K562 (cell line): ENCODE results near the gene METAP1. TPM values are rescaled to one million over a fixed set of nuclear protein-coding genes. Genes with fewer than 3 reads are reported as not detected.

ENCODE experiments used
- CBX5 ChIP-seq: IDR thresholded peaks from 2 replicates; pipeline ENCODE4 v1.6.1; 2014; ENCODE audit warnings: low read depth, borderline replicate concordance
- ELF4 ChIP-seq: fragments of 450-650 bp; formaldehyde crosslinking; IDR thresholded peaks from 2 replicates; pipeline ENCODE4 v1.4.0; 2022; ENCODE audit warnings: missing genetic modification characterization
- ELK3 ChIP-seq: fragments of 450-650 bp; formaldehyde crosslinking; IDR thresholded peaks from 2 replicates; pipeline ENCODE4 v1.4.0; 2020; ENCODE audit warnings: mild to moderate bottlenecking
- FIP1L1 ChIP-seq: fragments of 200-400 bp; formaldehyde crosslinking; IDR thresholded peaks from 2 replicates; pipeline ENCODE4 v1.6.1; 2018; ENCODE audit warnings: mild to moderate bottlenecking, low read depth, low read length; ENCODE audit not compliant: poor library complexity, severe bottlenecking
- KDM4B ChIP-seq, 2 experiments: fragments of 450-650 bp in 1 of 2; sonication (generic) in 1 of 2; IDR thresholded peaks; 2 replicates each; pipeline ENCODE4 v1.6.1; 2016 to 2017; ENCODE audit warnings: borderline replicate concordance in 2 of 2, antibody characterized with exemption in 1 of 2, low read depth in 1 of 2, mild to moderate bottlenecking in 1 of 2
- KLF6 ChIP-seq: fragments of 250-450 bp; sonication (Bioruptor Pico); IDR thresholded peaks from 2 replicates; pipeline ENCODE4 v1.4.0; 2020; ENCODE audit warnings: mild to moderate bottlenecking, moderate library complexity, borderline replicate concordance
- MEIS2 ChIP-seq: fragments of 450-650 bp; IDR thresholded peaks from 2 replicates; pipeline ENCODE4 v1.6.1; 2014; ENCODE audit warnings: mild to moderate bottlenecking; ENCODE audit not compliant: partially characterized antibody
- PHB ChIP-seq: fragments of 250-450 bp; sonication (Bioruptor Pico); IDR thresholded peaks from 2 replicates; pipeline ENCODE4 v1.5.0; 2021
- SRSF1 ChIP-seq: fragments of 200-400 bp; formaldehyde crosslinking; IDR thresholded peaks from 2 replicates; pipeline ENCODE4 v1.6.1; 2017; ENCODE audit warnings: mild to moderate bottlenecking, low read depth, low read length, moderate library complexity
- U2AF2 ChIP-seq: fragments of 200-400 bp; formaldehyde crosslinking; optimal IDR thresholded peaks from 2 replicates; pipeline ENCODE3; 2017; ENCODE audit warnings: low read depth, mild to moderate bottlenecking, low read length
- YBX1 ChIP-seq: fragments of 450-650 bp; IDR thresholded peaks from 2 replicates; pipeline ENCODE4 v1.7.1; 2016; ENCODE audit warnings: mild to moderate bottlenecking
- ZBTB26 ChIP-seq: fragments of 450-650 bp; formaldehyde crosslinking; IDR thresholded peaks from 2 replicates; pipeline ENCODE4 v1.4.0; 2022; ENCODE audit warnings: missing genetic modification characterization
- ZNF717 ChIP-seq: fragments of 250-450 bp; sonication (Bioruptor Pico); IDR thresholded peaks from 2 replicates; pipeline ENCODE4 v1.5.0; 2021
- polyA plus RNA-seq, 8 experiments: library from polyadenylated mRNA; depleted of rRNA in 4 of 8; stranded (reverse) in 5 of 8; unstranded in 3 of 8; fragments of >200 nt; fragmentation: Nextera tagmentation in 2 of 8; fragmentation: Illumina TruSeq in 1 of 8; extraction: Ambion mirVana in 2 of 8; extraction: Trizol in 1 of 8; gene quantifications; 2 replicates each; pipeline versions ENCODE4 v1.2.1 to v1.2.3, GENCODE V29; 2011 to 2014; ENCODE audit warnings: inconsistent platforms in 1 of 8, missing spikeins in 1 of 8
- total RNA-seq, 7 experiments: library from RNA; depleted of rRNA in 6 of 7; stranded (reverse); fragments of >200 nt in 6 of 7; fragmentation: Illumina TruSeq in 2 of 7; extraction: Trizol in 2 of 7; gene quantifications; 2 replicates each; pipeline versions ENCODE4 v1.2.1 to v1.2.3, GENCODE V29; 2011 to 2021; ENCODE audit warnings: low replicate concordance in 1 of 7
- TF ChIP-seq, protein P1 (sequence below), 2 experiments: fragments of 450-650 bp in 1 of 2; IDR thresholded peaks; 2 replicates each; pipeline ENCODE4 v1.6.1; 2011 to 2017; ENCODE audit warnings: low read depth in 2 of 2, antibody characterized with exemption in 1 of 2, borderline replicate concordance in 1 of 2, low read length in 1 of 2, mild to moderate bottlenecking in 1 of 2, mixed read lengths in 1 of 2; ENCODE audit not compliant: control insufficient read depth in 1 of 2
- TF ChIP-seq, protein P2 (sequence below): sonication (generic); formaldehyde crosslinking; IDR thresholded peaks from 2 replicates; pipeline ENCODE4 v1.8.0; 2023; ENCODE audit warnings: mild to moderate bottlenecking, missing genetic modification reagents
- TF ChIP-seq, protein P3 (sequence below): sonication (generic); formaldehyde crosslinking; IDR thresholded peaks from 2 replicates; pipeline ENCODE4 v1.8.1; 2023; ENCODE audit warnings: mild to moderate bottlenecking, missing genetic modification reagents

The METAP1 gene
- total and polyA plus RNA-seq, 9 of the 15 experiments (the other 6 are each of a cell fraction or from before 2014, with no cell fraction given): 31.4 to 77.6 (median 59.5) TPM

- 0 out of 2 replicates have a peak, but pooled peaks have one; percentile 29 for TF ChIP-seq CBX5
- TF ChIP-seq ZBTB26 (CRISPR knock-in tag): no peak
- no peak; a peak in 1 of 4 replicates for TF ChIP-seq KDM4B (IDR thresholded peaks at IDR 0.05; ENCODE audit: borderline replicate concordance in 2 of 2, low read depth in 1 of 2)
- TF ChIP-seq YBX1: no peak
- TF ChIP-seq U2AF2: no peak
- TF ChIP-seq MEIS2: peak; percentile 4
- no peak for TF ChIP-seq ZNF717 (CRISPR knock-in tag)
- TF ChIP-seq FIP1L1: no peak
- TF ChIP-seq, protein P1, sequence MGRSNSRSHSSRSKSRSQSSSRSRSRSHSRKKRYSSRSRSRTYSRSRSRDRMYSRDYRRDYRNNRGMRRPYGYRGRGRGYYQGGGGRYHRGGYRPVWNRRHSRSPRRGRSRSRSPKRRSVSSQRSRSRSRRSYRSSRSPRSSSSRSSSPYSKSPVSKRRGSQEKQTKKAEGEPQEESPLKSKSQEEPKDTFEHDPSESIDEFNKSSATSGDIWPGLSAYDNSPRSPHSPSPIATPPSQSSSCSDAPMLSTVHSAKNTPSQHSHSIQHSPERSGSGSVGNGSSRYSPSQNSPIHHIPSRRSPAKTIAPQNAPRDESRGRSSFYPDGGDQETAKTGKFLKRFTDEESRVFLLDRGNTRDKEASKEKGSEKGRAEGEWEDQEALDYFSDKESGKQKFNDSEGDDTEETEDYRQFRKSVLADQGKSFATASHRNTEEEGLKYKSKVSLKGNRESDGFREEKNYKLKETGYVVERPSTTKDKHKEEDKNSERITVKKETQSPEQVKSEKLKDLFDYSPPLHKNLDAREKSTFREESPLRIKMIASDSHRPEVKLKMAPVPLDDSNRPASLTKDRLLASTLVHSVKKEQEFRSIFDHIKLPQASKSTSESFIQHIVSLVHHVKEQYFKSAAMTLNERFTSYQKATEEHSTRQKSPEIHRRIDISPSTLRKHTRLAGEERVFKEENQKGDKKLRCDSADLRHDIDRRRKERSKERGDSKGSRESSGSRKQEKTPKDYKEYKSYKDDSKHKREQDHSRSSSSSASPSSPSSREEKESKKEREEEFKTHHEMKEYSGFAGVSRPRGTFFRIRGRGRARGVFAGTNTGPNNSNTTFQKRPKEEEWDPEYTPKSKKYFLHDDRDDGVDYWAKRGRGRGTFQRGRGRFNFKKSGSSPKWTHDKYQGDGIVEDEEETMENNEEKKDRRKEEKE (IDR thresholded peaks at IDR 0.05; ENCODE audit: borderline replicate concordance in 1 of 2, control insufficient read depth in 1 of 2, low read depth in 2 of 2, low read length in 1 of 2): peak in 1 of 2 experiments; percentile 57; a peak in 1 of 4 replicates
- TF ChIP-seq PHB (CRISPR knock-in tag): no peak
- no peak for TF ChIP-seq ELF4 (CRISPR knock-in tag)
- TF ChIP-seq KLF6 (CRISPR knock-in tag): no peak
- no peak for TF ChIP-seq SRSF1
- TF ChIP-seq, protein P2, sequence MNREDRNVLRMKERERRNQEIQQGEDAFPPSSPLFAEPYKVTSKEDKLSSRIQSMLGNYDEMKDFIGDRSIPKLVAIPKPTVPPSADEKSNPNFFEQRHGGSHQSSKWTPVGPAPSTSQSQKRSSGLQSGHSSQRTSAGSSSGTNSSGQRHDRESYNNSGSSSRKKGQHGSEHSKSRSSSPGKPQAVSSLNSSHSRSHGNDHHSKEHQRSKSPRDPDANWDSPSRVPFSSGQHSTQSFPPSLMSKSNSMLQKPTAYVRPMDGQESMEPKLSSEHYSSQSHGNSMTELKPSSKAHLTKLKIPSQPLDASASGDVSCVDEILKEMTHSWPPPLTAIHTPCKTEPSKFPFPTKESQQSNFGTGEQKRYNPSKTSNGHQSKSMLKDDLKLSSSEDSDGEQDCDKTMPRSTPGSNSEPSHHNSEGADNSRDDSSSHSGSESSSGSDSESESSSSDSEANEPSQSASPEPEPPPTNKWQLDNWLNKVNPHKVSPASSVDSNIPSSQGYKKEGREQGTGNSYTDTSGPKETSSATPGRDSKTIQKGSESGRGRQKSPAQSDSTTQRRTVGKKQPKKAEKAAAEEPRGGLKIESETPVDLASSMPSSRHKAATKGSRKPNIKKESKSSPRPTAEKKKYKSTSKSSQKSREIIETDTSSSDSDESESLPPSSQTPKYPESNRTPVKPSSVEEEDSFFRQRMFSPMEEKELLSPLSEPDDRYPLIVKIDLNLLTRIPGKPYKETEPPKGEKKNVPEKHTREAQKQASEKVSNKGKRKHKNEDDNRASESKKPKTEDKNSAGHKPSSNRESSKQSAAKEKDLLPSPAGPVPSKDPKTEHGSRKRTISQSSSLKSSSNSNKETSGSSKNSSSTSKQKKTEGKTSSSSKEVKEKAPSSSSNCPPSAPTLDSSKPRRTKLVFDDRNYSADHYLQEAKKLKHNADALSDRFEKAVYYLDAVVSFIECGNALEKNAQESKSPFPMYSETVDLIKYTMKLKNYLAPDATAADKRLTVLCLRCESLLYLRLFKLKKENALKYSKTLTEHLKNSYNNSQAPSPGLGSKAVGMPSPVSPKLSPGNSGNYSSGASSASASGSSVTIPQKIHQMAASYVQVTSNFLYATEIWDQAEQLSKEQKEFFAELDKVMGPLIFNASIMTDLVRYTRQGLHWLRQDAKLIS (CRISPR knock-in tag): no peak; the same call in 1 of the 2 replicates
- TF ChIP-seq, protein P3, sequence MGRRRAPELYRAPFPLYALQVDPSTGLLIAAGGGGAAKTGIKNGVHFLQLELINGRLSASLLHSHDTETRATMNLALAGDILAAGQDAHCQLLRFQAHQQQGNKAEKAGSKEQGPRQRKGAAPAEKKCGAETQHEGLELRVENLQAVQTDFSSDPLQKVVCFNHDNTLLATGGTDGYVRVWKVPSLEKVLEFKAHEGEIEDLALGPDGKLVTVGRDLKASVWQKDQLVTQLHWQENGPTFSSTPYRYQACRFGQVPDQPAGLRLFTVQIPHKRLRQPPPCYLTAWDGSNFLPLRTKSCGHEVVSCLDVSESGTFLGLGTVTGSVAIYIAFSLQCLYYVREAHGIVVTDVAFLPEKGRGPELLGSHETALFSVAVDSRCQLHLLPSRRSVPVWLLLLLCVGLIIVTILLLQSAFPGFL (CRISPR knock-in tag): no peak
- TF ChIP-seq ELK3 (CRISPR knock-in tag): no peak
Observed at GRCh38 chr4:98995183-98996055, at the start of gene METAP1 (continued).
